Activated T-cell treated with anti-CD3 and anti-CD28 coated beads for 24 hours (primary cell): ENCODE results near the gene HERC2.
"Not testable (repeated sequence)": the region's sequence is repeated elsewhere in the genome, so short reads cannot be mapped to it uniquely, and the experiment has no call there.

Experiments used
- DNase-seq: peaks from one replicate; pipeline ENCODE4 v3.0.0-alpha.2; 2020; ENCODE audit warnings: low read depth

HERC2 gene

GRCh38 chr15:28221696-28222095 is 100.3 kb downstream of the HERC2 start:
- not testable (repeated sequence) for DNase-seq

- no peak for DNase-seq
Measured at GRCh38 chr15:28219116-28219515, 102.9 kb downstream of the HERC2 start.

- DNase-seq = not testable (repeated sequence)
Measured at GRCh38 chr15:28216946-28217546, 104.9 kb downstream of the HERC2 start.

- DNase-seq = not testable (repeated sequence)
Measured at GRCh38 chr15:28215521-28215920, 106.5 kb downstream of the HERC2 start.

- DNase-seq = not testable (repeated sequence)
Measured at GRCh38 chr15:28214006-28214790, 107.8 kb downstream of the HERC2 start.

- not testable (repeated sequence) for DNase-seq
Measured at GRCh38 chr15:28213393-28213792, 108.6 kb downstream of the HERC2 start.

GRCh38 chr15:28208583-28208982 is 113.4 kb downstream of the HERC2 start:
- no peak for DNase-seq

GRCh38 chr15:28205640-28206039 is 116.3 kb downstream of the HERC2 start:
- not testable (repeated sequence) for DNase-seq

GRCh38 chr15:28203055-28203828 is 118.7 kb downstream of the HERC2 start:
- not testable (repeated sequence) for DNase-seq

- not testable (repeated sequence) for DNase-seq
Measured at GRCh38 chr15:28202124-28202523, 119.9 kb downstream of the HERC2 start.

GRCh38 chr15:28198215-28198614 is 123.8 kb downstream of the HERC2 start:
- DNase-seq = not testable (repeated sequence)

- not testable (repeated sequence) for DNase-seq
Measured at GRCh38 chr15:28197694-28198093, 124.3 kb downstream of the HERC2 start.

- DNase-seq = not testable (repeated sequence)
Measured at GRCh38 chr15:28196581-28196980, 125.4 kb downstream of the HERC2 start.

GRCh38 chr15:28192772-28193171 is 129.2 kb downstream of the HERC2 start:
- no peak for DNase-seq

- no peak for DNase-seq
Measured at GRCh38 chr15:28191832-28192231, 130.1 kb downstream of the HERC2 start.

- no peak for DNase-seq
Measured at GRCh38 chr15:28190391-28191174, 131.4 kb downstream of the HERC2 start.

- DNase-seq = no peak
Measured at GRCh38 chr15:28185148-28185895, 136.7 kb downstream of the HERC2 start.

GRCh38 chr15:28184166-28184565 is 137.8 kb downstream of the HERC2 start:
- DNase-seq = no peak

- DNase-seq = no peak
Measured at GRCh38 chr15:28182731-28183130, 139.2 kb downstream of the HERC2 start.

GRCh38 chr15:28182216-28182615 is 139.8 kb downstream of the HERC2 start:
- no peak for DNase-seq

- no peak for DNase-seq
Measured at GRCh38 chr15:28181366-28181765, 140.6 kb downstream of the HERC2 start.
